Measurements from ENCODE around the gene VPREB3.
"Not testable (repeated sequence)": the region's sequence is repeated elsewhere in the genome, so short reads cannot be mapped to it uniquely, and the experiment has no call there.

Gene VPREB3

DNA sequence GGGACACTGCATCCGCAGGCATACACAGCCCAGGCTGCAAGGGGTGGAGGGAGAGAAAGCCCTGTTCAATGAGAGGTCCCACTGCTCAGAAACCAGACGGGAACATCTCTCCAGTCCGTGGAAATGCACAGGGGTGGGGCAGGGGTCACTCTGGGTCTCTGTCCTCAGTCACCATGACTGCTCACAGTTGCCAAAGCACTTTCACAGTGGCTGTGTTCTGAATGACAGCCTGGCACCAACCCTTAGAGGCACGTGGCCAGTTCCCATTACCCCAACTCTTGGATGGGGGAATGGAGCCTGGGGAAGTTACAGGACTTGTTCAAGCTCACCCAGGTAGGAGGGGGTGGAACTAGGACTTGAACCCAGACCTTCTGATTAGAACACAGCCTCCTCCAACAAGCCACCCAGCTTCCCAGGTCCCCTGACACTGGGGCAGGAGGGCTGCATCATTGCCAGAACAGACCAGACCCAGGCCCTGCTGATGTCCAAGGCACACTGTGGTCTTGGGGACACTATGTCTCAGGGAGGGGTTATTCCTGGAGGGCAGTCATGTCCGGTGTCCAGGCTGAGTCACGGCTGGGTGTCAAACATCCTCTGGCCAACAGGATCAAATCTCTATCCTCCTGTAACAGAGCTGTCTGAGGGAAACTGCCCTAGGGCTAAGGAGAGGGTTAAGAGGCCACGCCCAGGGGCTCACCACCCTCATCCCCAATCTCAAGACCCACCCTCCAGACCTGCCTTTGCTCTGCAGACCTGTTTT lies 11.5 kb downstream of the VPREB3 start:
- DNase-seq (ENCODE audit: low read depth) = no peak

- no peak for DNase-seq (ENCODE audit: low read depth)
Observed at GRCh38 chr22:23737696-23738095, 16.5 kb downstream of the VPREB3 start.

DNA sequence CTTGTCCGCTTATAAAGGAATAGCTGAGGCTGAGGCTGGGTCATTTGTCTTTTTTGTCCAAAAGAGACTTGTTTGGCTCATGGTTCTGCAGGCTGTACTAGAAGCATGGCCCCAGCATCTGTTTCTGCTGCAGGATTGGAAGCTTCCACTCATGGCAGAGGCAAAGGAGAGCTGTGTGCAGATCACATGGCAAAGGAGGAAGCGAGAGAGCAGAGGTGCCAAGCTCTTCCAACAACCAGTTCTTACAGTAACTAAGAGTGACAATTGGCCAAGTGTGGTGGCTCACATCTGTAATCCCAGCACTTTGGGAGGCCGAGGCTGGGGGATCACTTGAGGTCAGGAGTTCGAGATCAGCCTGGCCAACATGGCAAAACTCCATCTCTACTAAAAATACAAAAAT lies 26.1 kb downstream of the VPREB3 start:
- DNase-seq (ENCODE audit: low read depth) = not testable (repeated sequence)

- DNase-seq (ENCODE audit: low read depth) = no peak
Observed at GRCh38 chr22:23722724-23723123, 31.5 kb downstream of the VPREB3 start.

GRCh38 chr22:23722160-23722559 lies 32.1 kb downstream of the VPREB3 start:
- DNase-seq (ENCODE audit: low read depth) = no peak

- DNase-seq (ENCODE audit: low read depth) = no peak
Observed at GRCh38 chr22:23720855-23721254, 33.4 kb downstream of the VPREB3 start.

DNA sequence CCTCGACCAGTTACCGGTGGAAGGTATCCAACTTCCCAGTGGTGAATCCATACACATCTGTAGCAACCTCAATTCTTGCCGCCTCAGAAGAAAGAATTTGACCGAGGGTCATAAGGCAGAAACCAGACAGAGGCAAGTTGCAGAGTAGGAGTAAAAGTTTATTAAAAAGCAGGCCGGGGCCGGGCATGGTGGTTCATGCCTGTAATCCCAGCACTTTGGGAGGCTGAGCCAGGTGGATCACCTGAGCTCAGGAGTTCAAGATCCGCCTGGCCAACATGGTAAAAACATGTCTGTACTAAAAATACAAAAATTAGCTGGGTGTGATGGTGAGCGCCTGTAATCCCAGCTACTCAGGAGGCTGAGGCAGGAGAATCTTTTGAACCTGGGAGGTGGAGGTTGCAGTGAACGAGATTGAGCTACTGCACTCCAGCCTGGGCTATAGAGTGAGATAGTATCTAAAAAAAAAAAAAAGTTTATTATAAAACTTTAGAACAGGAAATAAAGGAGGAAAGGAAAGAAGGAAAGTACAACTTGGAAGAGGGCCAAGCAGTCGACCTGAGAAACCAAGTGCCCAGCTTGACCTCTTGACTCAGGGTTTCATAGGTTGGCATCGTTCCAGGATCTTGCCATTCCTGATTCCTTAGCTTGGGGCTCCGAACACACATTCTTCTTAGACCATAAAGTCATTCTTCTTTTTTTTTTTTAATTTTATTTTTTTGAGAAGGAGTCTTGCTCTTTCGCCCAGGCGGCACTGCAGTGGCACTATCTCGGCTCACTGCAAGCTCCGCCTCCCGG lies 35.7 kb downstream of the VPREB3 start:
- no peak for DNase-seq (ENCODE audit: low read depth)

GRCh38 chr22:23716811-23717801 lies 37.1 kb downstream of the VPREB3 start:
- DNase-seq (ENCODE audit: low read depth) = peak; percentile 67

GRCh38 chr22:23715806-23716375 lies 38.3 kb downstream of the VPREB3 start:
- no peak for DNase-seq (ENCODE audit: low read depth)

DNA sequence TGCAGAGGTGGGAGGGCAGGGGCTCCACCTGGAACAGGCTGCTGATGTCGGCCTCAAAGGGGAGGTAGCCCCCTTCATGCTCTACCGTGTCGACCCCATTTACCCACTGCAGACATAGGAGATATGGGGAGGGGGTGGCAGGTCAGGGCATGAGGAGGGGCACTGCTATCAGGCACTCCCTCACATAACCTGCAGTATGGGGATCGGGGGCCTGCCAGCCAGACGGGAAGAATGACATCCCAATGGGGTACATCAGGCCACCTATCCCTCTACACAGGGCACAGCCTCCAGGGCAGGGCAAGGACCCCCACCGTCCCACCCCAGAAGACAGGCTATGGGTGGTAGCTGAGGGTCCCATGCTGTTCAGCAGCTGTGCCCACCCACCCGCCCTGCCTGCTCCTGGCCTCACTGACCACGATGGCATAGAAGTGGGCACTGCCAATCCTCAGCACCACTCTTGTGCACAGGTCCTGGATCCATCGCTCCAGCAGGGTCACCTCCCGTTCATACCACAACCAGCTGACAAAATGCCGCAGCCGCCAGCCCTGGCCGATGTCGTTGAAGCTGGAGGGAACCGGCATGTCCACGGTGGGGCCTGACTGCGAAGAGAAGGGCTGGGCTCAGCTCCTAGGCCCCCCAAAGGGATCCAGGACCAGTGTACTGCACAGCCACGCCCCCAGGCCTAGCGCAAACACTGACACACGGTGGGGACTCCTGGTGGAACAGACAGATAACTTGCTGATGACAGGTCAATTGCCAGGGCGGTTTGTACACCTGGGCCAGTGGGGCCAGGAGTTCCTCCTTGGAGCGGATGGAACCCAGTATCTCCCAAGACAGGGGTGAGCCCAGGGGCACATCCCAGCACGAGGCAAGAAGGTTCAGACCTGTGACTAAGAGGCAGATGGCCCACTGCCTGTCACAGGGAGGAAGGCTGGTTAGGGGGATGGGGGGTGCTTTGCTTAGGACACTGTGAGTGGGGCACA lies 39.3 kb downstream of the VPREB3 start:
- DNase-seq (ENCODE audit: low read depth) = no peak

DNA sequence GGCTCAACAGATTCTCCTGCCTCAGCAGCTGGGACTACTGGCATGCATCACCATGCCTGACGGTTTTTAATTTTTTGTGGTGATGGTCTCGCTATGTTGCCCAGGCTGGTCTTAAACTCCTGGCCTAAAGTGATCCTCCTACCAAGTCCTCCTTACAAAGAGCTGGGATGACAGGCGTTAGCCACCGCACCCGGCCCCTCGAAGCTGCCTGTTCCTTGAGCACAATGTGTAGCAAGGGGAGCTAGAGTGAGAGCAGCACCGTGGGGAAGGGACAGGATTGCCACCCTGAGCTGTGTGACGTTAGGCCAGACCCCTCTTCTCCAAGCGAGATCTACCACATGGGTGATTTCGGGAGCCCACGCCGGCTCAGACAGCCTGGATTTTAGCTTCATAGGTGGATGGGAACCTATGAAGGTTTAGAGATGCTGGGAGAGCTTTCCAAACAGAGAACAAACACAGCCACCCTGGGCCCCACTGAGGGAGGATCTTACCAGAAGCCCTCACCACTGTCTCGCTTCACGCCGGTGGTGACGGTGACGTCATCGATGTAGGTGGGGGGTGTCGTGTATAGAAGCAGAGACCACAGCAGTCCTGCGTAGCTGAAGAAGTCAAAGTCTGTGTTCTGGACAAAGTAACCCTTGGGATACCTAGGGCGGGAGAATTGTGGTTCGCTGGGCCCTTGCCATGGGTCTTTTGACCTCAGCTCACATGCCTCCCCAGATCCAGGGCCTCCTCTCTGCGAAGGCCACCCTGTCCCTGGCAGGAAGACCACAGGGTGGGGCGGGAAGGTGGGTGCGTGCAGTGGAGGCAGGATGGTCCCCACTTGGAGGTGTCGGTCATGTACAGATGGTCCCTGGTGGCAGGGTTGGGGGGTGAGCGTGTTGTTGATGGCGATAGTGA lies 40.3 kb downstream of the VPREB3 start:
- no peak for DNase-seq (ENCODE audit: low read depth)

GRCh38 chr22:23712256-23712655 lies 42.0 kb downstream of the VPREB3 start:
- no peak for DNase-seq (ENCODE audit: low read depth)

GRCh38 chr22:23709107-23709506 lies 45.1 kb downstream of the VPREB3 start:
- DNase-seq (ENCODE audit: low read depth) = no peak

DNA sequence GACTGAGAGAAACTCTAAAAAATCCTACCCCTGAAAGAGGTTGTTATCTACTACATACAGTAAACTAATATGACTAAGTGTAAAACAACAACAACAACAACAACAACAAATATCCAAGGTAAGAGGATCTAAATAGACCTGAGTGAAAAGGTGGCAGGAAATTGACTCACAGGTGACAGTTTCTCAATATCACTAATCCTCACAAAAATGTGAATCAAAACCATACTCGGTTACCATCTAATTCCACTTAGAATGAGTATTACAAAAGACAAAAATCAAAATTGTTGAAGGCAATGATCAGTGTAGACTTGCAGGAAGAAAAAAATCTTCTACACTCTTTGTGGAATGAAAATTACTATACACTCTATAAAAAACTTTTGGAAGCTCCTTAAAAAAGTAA lies 46.0 kb downstream of the VPREB3 start:
- no peak for DNase-seq (ENCODE audit: low read depth)

DNA sequence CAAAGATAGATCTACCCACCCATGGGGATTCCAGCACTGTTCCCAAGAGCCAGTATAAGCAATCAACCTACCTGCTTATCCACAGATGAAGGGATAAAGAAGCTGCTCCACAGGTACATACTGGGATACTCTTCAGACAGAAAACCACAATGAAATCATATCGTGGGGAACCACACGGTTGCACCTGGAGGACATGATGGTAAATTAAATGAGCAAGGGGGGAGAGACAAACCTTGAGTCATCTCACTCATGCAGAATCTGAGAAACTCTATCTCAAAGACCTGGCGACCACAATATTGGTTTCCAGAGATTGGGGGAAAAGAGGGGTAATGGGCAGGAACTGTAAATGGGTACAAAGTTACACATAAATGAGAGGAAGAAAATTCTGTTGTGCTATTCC lies 48.9 kb downstream of the VPREB3 start:
- DNase-seq (ENCODE audit: low read depth) = no peak

DNA sequence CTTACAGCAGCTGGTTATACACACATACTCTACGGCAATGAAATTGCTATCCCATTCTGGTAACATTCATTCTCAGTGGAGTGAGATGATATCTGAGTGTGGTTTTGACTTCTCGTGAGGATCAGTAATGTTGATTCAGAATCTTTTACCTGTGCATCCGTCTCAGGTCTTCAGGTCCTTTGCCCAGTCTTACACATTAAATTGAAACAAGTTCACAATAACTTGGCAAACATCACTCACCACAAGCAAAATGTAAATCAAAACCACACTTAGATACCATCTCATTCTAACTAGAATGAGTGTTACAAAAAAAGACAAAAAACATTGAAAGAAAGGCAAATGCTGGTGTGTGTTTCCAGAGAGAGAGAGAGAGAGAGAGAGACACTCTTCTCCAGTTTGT lies 49.4 kb downstream of the VPREB3 start:
- no peak for DNase-seq (ENCODE audit: low read depth)

DNA sequence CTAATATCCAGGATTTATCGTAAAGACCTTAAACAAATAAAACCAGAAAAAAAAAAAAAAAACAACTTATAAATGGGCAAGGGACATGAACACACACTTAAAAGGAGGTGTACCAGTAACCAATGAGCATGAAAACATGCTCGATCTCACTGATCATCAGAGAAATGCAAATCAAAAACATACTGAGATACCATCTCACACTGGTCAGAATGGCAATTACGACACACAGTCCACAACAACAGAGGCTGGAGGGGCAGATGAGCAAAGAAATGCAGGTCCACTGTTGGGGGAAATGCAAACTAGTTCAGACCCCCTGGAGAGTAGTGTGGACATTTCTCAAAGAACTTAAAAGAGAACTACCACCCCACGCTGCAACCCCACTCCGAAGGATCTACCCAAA lies 50.2 kb downstream of the VPREB3 start:
- no peak for DNase-seq (ENCODE audit: low read depth)

All from activated T-helper 1 cell treated with Interleukin-2 at 50 U/mL for 16 hours (primary cell).